GM18505 (cell line): ENCODE results near the gene DDRGK1.
"Not testable (repeated sequence)": the region's sequence is repeated elsewhere in the genome, so short reads cannot be mapped to it uniquely, and the experiment has no call there.

Experiments used
- ATAC-seq: cut with Tn5 transposase; IDR thresholded peaks from one replicate; pipeline ENCODE4 v1.9.1; 2021; ENCODE audit not compliant: unreplicated experiment
- POLR2A ChIP-seq: IDR thresholded peaks from 4 replicates; pipeline ENCODE4 v1.6.1; 2011; ENCODE audit warnings: borderline replicate concordance; ENCODE audit not compliant: insufficient read depth, insufficient read length; ENCODE audit errors: extremely low read depth

DDRGK1 gene

DNA sequence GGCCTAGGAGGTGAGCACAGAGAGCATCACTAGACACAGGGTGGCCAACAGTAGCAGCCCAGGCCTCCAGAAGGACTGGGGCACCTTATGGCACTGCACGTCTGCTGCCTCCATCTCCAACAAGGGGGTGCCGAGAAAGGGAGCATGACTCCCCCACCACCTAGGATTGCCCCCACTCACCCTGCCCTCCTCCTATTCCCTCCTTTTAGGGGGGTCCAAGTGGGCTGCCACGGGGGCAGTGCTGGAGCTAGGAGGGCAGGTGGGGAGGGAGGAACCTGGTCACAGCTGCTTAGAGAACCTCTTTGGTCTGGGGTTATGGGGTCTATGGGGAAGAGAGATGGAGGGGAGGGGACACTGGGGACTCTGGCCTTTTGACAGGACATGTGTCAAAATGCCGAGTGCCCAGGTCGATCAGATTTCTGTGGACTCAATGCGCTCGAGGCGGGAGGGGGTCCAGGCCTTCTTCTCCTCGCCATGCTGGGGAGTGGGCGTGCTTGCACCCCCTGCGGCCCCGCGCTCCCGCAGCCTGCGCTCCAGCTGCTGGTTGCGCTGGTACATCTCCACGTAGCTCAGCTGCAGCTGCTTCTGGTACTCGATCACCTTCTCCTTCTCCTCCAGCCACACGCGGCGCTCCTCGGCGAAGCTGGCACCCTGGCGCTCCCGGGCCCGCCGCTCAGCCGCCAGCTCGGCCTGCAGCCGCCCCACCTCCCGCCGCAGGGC, 40.3 kb downstream of the DDRGK1 start:
- no peak for ATAC-seq
- TF ChIP-seq POLR2A, result no peak

- no peak for ATAC-seq
Measured at GRCh38 chr20:3163099-3164042, 41.1 kb downstream of the DDRGK1 start.

DNA sequence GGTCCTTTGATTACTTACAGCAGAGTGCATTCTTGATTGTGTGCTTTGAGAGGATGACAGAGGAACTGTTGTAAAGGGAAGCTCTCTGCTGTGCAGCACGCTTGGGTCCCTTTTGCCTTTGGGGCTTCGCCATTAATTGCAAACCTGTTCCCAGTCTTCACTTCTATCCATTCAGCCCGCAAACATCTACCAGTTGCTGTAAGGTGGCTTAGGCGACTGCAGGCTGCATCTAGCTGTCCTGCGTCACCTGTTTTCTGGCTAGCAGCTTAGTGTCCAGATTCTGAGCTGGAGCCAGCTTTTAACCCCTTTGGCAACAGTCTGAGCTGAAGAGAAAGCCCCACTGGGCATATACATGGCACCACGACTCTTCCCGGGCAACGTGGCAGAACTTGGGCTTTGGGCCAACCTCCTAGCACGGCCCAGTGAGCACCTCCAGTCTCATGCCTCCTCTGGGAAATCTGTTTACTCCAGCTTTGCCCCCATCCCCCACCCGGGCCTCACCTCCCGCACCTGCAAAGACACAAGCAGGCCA, 42.3 kb downstream of the DDRGK1 start:
- no peak for TF ChIP-seq POLR2A
- no peak for ATAC-seq

More at GRCh38 chr20:3163099-3164042, 41.1 kb downstream of the DDRGK1 start:
- no peak for TF ChIP-seq POLR2A

- no peak for ATAC-seq
- TF ChIP-seq POLR2A, result no peak
Measured at GRCh38 chr20:3161316-3162079, 43.0 kb downstream of the DDRGK1 start.

DNA sequence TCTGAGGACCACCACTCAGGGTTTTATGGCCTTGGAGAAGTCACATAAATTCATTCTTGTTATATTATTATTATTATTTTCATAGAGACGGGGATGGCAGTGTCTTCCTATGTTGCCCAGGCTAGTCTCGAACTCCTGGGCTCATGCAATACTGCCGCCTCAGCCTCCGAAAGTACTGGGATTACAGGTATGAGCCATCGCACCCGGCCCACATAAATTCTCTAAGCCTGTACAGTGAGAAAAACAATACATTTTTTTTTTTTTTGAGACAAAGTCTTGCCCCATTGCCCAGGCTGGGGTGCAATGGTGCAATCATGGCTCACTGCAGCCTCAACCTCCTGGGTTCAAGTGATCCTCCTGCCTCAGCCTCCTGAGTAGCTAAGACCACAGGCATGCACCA, 44.1 kb downstream of the DDRGK1 start:
- no peak for ATAC-seq

GRCh38 chr20:3158968-3159431, 45.5 kb downstream of the DDRGK1 start:
- TF ChIP-seq POLR2A, result no peak
- no peak for ATAC-seq

More for the DNA sequence above, 44.1 kb downstream of the DDRGK1 start:
- TF ChIP-seq POLR2A, result no peak

DNA sequence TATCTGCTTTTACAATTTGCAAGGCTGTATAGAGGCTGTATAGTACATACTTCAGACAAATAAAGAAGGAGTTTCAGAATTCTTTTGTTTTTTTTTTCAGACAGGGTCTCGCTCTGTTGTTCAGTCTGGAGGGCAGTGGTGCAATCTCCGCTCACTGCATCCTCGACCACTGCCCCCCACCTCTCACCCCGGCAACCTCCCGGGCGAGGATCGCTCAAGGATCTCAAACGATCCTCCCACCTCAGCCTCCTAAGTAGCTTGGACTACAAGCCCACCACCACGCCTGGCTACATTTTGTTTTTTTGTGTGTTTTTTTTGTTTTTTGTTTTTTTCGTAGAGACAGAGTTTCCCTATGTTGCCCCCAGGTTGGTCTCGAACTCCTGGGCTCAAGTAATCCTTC, 46.7 kb downstream of the DDRGK1 start:
- no peak for TF ChIP-seq POLR2A
- ATAC-seq, result no peak

DNA sequence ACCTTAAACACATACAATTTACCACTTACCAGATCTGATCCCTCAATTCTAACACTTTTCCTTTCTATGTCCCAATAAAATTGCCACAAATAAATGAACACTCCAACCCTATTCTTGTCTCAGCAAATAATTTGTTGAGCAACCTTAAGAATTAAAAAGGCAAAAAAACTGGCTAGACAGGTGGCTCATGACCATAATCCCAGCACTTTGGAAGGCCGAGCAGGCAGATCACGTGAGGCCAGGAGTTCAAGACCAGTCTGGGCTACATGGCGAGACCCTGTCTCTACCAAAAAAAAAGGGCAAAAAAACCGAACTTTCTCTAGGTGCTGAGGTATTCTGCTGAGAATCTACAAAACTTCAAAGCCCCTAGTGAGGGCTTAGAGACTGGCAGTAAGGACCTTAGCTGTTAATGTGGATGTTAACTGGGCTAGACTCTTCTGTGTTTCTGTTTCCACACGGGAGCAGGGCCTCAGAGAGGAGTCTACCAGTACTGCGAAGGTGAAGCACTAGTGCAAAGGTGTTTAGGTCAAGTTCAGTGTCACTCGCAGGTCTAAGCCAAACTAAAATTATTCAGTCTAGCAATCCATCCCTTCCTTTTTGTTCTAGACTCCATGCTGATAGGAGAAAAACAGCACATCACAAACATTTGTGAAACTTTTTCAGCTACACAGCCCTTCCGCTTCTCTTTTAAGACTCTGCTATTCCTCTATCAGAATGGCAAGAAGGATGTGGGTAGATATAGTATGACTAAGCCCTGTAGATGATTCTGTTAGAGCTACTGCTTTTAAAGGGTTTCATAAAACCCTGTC, 47.5 kb downstream of the DDRGK1 start:
- peak; percentile 65 for ATAC-seq
- no peak for TF ChIP-seq POLR2A

DNA sequence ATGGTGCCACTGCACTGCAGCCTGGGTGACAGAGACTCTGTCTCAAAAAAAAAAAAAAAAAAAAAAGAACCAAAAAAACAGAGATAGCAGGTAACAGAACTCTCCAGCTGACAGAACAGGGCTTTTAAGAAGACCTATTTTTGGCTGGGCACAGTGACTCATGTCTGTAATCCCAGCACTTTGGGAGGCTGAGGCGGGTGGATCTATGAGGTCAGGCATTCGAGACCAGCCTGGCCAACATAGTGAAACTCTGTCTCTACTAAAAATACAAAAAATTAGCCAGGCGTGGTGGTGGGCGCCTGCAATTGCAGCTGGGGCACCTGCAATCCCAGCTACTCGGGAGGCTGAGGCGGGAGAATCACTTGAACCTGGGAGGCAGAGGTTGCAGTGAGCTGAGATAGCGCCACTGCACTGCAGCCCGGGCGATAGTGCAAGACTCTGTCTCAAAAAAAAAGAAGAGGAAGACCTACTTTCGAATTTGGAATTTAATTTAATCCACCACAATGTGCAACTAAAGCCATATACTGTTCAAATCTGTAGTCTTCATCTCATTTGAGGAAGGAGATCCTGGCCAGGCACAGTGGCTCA, 52.3 kb downstream of the DDRGK1 start:
- ATAC-seq, result not testable (repeated sequence)

GRCh38 chr20:3150908-3151307, 53.6 kb downstream of the DDRGK1 start:
- ATAC-seq, result no peak
- no peak for TF ChIP-seq POLR2A

- no peak for TF ChIP-seq POLR2A
- ATAC-seq, result no peak
Measured at GRCh38 chr20:3146732-3147341, 57.6 kb downstream of the DDRGK1 start.
